Measurements from ENCODE around the gene MYH2.

MYH2 gene

GRCh38 chr17:10516638-10517037 lies 32.8 kb downstream of the MYH2 start:
- H3K4me2 ChIP-seq (ENCODE audit: low read length): no peak overlapping the region
- H3K4me3 ChIP-seq (ENCODE audit: low read length): no peak overlapping the region
- H2AFZ ChIP-seq (ENCODE audit: low read depth, low read length): no peak overlapping the region
- no peak overlapping the region for H3K27ac ChIP-seq (ENCODE audit: low read length)
- no peaks in the 10 kb centered on the region for H3K27me3 ChIP-seq (ENCODE audit: low read depth, low read length)
- no peaks in the 10 kb centered on the region for H3K36me3 ChIP-seq (replicated peaks; ENCODE audit: low read depth, low read length)
- no peaks in the 10 kb centered on the region for H4K20me1 ChIP-seq (ENCODE audit: insufficient read depth, low read length)
- TF ChIP-seq EZH2phosphoT487 (IDR thresholded peaks at IDR 0.05; ENCODE audit: low read depth): no peak
- no peak for TF ChIP-seq CTCF (IDR thresholded peaks at IDR 0.05; ENCODE audit: low read depth, low read length)
- H3K9ac ChIP-seq (ENCODE audit: low read length): no peak overlapping the region
- no peaks in the 10 kb centered on the region for H3K79me2 ChIP-seq (ENCODE audit: low read length)
- no peaks in the 10 kb centered on the region for H3K9me3 ChIP-seq (ENCODE audit: insufficient read depth, low read length)
- H3K4me1 ChIP-seq (ENCODE audit: low read length): no peaks in the 10 kb centered on the region

- no peak overlapping the region for H3K9ac ChIP-seq (ENCODE audit: low read length)
- no peak overlapping the region for H3K4me2 ChIP-seq (ENCODE audit: low read length)
- TF ChIP-seq EZH2phosphoT487 (IDR thresholded peaks at IDR 0.05; ENCODE audit: low read depth) (no peak), CTCF (IDR thresholded peaks at IDR 0.05; ENCODE audit: low read depth, low read length) (no peak)
- H3K9me3 ChIP-seq (ENCODE audit: insufficient read depth, low read length): no peaks in the 10 kb centered on the region
- no peak overlapping the region for H3K27ac ChIP-seq (ENCODE audit: low read length)
- H3K4me1 ChIP-seq (ENCODE audit: low read length): no peaks in the 10 kb centered on the region
- H3K79me2 ChIP-seq (ENCODE audit: low read length): no peaks in the 10 kb centered on the region
- no peaks in the 10 kb centered on the region for H3K27me3 ChIP-seq (ENCODE audit: low read depth, low read length)
- H3K4me3 ChIP-seq (ENCODE audit: low read length): no peak overlapping the region
- H2AFZ ChIP-seq (ENCODE audit: low read depth, low read length): no peak overlapping the region
- no peaks in the 10 kb centered on the region for H3K36me3 ChIP-seq (replicated peaks; ENCODE audit: low read depth, low read length)
- no peaks in the 10 kb centered on the region for H4K20me1 ChIP-seq (ENCODE audit: insufficient read depth, low read length)
Observed at GRCh38 chr17:10516065-10516464, 33.4 kb downstream of the MYH2 start.

- H3K36me3 ChIP-seq (replicated peaks; ENCODE audit: low read depth, low read length): no peaks in the 10 kb centered on the region
- H3K27ac ChIP-seq (ENCODE audit: low read length): no peak overlapping the region
- H3K27me3 ChIP-seq (ENCODE audit: low read depth, low read length): no peaks in the 10 kb centered on the region
- H3K9me3 ChIP-seq (ENCODE audit: insufficient read depth, low read length): no peaks in the 10 kb centered on the region
- H3K9ac ChIP-seq (ENCODE audit: low read length): no peak overlapping the region
- H3K4me1 ChIP-seq (ENCODE audit: low read length): no peaks in the 10 kb centered on the region
- TF ChIP-seq EZH2phosphoT487 (IDR thresholded peaks at IDR 0.05; ENCODE audit: low read depth) (no peak), CTCF (IDR thresholded peaks at IDR 0.05; ENCODE audit: low read depth, low read length) (no peak)
- H4K20me1 ChIP-seq (ENCODE audit: insufficient read depth, low read length): no peaks in the 10 kb centered on the region
- H3K4me3 ChIP-seq (ENCODE audit: low read length): no peak overlapping the region
- H3K4me2 ChIP-seq (ENCODE audit: low read length): no peak overlapping the region
- no peak overlapping the region for H2AFZ ChIP-seq (ENCODE audit: low read depth, low read length)
- H3K79me2 ChIP-seq (ENCODE audit: low read length): no peaks in the 10 kb centered on the region
Observed at GRCh38 chr17:10513299-10514067, 36.0 kb downstream of the MYH2 start.

- Histone ChIP-seq H3K9ac (ENCODE audit: low read length) (no peak overlapping the region), H3K27me3 (ENCODE audit: low read depth, low read length) (no peaks in the 10 kb centered on the region), H2AFZ (ENCODE audit: low read depth, low read length) (no peak overlapping the region), H3K79me2 (ENCODE audit: low read length) (no peaks in the 10 kb centered on the region), H3K4me2 (ENCODE audit: low read length) (no peak overlapping the region), H3K9me3 (ENCODE audit: insufficient read depth, low read length) (no peaks in the 10 kb centered on the region), H3K4me1 (ENCODE audit: low read length) (no peaks in the 10 kb centered on the region), H3K27ac (ENCODE audit: low read length) (no peak overlapping the region), H3K4me3 (ENCODE audit: low read length) (no peak overlapping the region), H3K36me3 (replicated peaks; ENCODE audit: low read depth, low read length) (no peaks in the 10 kb centered on the region), H4K20me1 (ENCODE audit: insufficient read depth, low read length) (no peaks in the 10 kb centered on the region)
- TF ChIP-seq CTCF (IDR thresholded peaks at IDR 0.05; ENCODE audit: low read depth, low read length) (no peak), EZH2phosphoT487 (IDR thresholded peaks at IDR 0.05; ENCODE audit: low read depth) (no peak)
Observed at GRCh38 chr17:10512856-10513255, 36.6 kb downstream of the MYH2 start.
